ENCODE measurements around the gene AFAP1L1.
A peak's percentile ranks its signal among the peaks of the same experiment; 100 is the strongest.

Gene AFAP1L1

GRCh38 chr5:149345147-149345891 is 73.7 kb downstream of the AFAP1L1 start, which contains the start of gene GRPEL2 (continued):
- TF ChIP-seq REST (tag by site-specific recombination; IDR thresholded peaks at IDR 0.05), result peak; percentile 35; the same call in 1 of the 2 replicates
- TF ChIP-seq ZBTB49 (tag by site-specific recombination; IDR thresholded peaks at IDR 0.05; ENCODE audit: low read depth), result no peak
- TF ChIP-seq ZNF513 (tag by site-specific recombination; IDR thresholded peaks at IDR 0.05), result no peak
- no peak for TF ChIP-seq RBAK (tag by site-specific recombination; IDR thresholded peaks at IDR 0.05)
- peak; percentile 72 for TF ChIP-seq ZBTB8A (tag by site-specific recombination; IDR thresholded peaks at IDR 0.05)
- no peak for TF ChIP-seq ZNF596 (tag by site-specific recombination; IDR thresholded peaks at IDR 0.05)
- TF ChIP-seq ZNF76 (tag by site-specific recombination; IDR thresholded peaks at IDR 0.05; ENCODE audit: borderline replicate concordance, low read depth), result no peak; the same call in 1 of the 2 replicates
- TF ChIP-seq KLF8 (tag by site-specific recombination; IDR thresholded peaks at IDR 0.05), result peak; percentile 67
- no peak for TF ChIP-seq ZFP41 (tag by site-specific recombination; IDR thresholded peaks at IDR 0.05; ENCODE audit: borderline replicate concordance)
- TF ChIP-seq ZNF548 (tag by site-specific recombination; IDR thresholded peaks at IDR 0.05), result no peak
- TF ChIP-seq ZNF366 (tag by site-specific recombination; conservative IDR thresholded peaks at IDR 0.05), result no peak; the same call in 1 of the 2 replicates
- 0 out of 2 replicates have a peak, but pooled peaks have one; percentile 56 for TF ChIP-seq PRDM2 (tag by site-specific recombination; IDR thresholded peaks at IDR 0.05; ENCODE audit: borderline replicate concordance)
- TF ChIP-seq ZNF37A (tag by site-specific recombination; IDR thresholded peaks at IDR 0.05), result no peak
- peak; percentile 98 for TF ChIP-seq ZBTB11 (tag by site-specific recombination; conservative IDR thresholded peaks at IDR 0.05; ENCODE audit: low read depth)
- TF ChIP-seq ZNF148 (tag by site-specific recombination; IDR thresholded peaks at IDR 0.05; ENCODE audit: borderline replicate concordance), result peak; percentile 76; the same call in 1 of the 2 replicates
- TF ChIP-seq ZNF555 (tag by site-specific recombination; conservative IDR thresholded peaks at IDR 0.05), result no peak
- TF ChIP-seq ZBTB20 (tag by site-specific recombination; IDR thresholded peaks at IDR 0.05), result 0 out of 2 replicates have a peak, but pooled peaks have one; percentile 55

Measured in HEK293 (cell line).